ENCODE results near the gene PARP12.
A peak's percentile ranks its signal among the peaks of the same experiment; 100 is the strongest.

Gene PARP12

DNA sequence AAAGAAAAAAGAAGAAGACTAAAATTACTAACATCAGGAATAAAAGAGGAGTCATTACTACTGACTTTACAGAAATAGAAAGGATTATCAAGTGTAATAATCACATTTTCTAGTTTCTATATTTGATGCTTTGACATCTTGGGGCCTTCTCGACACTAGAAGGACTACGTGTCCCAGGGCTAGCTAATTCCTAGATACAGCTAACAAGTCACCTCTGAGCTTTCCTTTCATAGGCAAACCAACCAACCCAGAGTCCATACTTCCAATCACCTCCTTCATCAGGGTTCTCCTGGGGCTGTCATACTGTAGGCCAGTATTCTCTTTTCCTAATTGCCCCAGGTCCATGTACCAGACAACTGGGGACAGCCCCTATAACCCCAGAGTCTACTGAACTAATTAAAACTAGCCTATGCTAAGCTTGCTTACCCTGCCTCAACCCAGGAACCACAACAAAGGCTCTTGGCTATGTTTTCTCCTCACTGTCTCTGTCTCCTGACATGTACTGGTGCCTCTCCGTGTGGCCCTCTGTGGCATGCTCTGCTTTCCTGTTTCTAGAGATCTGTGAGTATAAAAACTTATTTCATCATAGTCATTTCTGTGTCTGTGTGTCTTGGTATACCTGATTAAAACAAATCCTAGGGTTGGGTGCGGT is 6.7 kb upstream of the PARP12 start:
- no peak for DNase-seq (ENCODE audit: low read depth)
- TF ChIP-seq, protein P1, sequence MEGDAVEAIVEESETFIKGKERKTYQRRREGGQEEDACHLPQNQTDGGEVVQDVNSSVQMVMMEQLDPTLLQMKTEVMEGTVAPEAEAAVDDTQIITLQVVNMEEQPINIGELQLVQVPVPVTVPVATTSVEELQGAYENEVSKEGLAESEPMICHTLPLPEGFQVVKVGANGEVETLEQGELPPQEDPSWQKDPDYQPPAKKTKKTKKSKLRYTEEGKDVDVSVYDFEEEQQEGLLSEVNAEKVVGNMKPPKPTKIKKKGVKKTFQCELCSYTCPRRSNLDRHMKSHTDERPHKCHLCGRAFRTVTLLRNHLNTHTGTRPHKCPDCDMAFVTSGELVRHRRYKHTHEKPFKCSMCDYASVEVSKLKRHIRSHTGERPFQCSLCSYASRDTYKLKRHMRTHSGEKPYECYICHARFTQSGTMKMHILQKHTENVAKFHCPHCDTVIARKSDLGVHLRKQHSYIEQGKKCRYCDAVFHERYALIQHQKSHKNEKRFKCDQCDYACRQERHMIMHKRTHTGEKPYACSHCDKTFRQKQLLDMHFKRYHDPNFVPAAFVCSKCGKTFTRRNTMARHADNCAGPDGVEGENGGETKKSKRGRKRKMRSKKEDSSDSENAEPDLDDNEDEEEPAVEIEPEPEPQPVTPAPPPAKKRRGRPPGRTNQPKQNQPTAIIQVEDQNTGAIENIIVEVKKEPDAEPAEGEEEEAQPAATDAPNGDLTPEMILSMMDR (IDR thresholded peaks at IDR 0.05; ENCODE audit: low read depth, low read length, missing control alignments) = no peak
- no peak overlapping the region for H3K4me3 ChIP-seq (ENCODE audit: low read depth, low read length)

DNA sequence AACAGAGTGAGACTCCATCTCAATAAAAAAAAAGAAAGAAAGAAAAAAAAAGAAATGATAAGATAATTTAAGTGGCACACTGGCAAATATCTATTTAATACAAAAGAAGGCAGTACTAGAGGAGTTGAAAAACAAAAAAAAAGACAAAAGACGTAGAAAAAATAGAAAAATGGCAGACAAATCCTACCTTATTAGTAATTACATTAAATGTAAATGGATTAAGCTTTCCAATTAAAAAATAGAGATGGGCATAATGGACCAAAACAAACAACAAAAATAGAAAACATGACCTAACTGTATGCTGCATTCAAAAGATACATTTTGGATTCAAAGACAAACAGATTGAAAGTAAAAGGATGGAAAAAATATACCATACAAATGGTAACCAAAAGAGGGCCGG is 5.3 kb upstream of the PARP12 start:
- TF ChIP-seq, protein P1 (IDR thresholded peaks at IDR 0.05; ENCODE audit: low read depth, low read length, missing control alignments) = no peak
- H3K4me3 ChIP-seq (ENCODE audit: low read depth, low read length) = no peak overlapping the region
- no peak for DNase-seq (ENCODE audit: low read depth)

DNA sequence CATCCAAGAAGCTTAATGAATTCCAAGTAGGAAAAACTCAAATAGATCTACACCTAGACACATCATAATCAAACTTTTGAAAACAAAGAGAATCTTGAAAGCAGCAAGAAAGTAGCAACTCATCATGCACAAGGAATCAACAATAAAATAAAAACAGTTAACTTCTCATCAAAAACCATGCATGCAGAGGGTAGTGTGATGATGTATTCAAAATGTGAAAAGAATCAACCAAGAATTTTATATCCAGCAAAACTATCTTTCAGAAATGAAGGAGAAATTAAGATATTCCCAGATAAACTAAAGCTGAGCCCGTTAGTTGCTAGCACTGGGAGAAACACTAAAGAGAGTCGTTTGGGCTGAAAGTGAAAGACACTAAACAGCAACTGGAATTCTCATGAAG is 4.3 kb upstream of the PARP12 start:
- no peak overlapping the region for H3K4me3 ChIP-seq (ENCODE audit: low read depth, low read length)
- no peak for DNase-seq (ENCODE audit: low read depth)
- TF ChIP-seq, protein P1 (IDR thresholded peaks at IDR 0.05; ENCODE audit: low read depth, low read length, missing control alignments) = no peak

DNA sequence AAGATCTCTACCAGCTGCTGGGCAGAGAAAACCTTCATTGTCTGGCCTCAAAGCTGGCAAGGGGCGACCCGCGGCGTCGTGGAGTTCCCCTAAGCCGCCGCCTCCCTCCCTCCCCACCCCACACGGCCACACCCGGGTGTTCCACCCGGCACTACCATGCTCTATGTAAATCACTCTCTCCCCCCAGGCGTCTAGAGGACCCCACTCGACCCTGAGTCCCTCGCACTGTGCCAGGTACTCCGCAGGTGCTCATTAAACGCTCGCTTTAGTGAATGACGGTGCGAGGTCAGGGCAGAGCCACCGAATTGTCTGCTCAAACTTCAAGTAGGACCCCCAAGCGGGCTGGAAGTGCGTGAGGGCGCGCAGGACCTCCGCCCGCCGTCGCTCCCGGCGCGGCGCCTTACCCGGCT is 628 bp downstream of the PARP12 start:
- DNase-seq (ENCODE audit: low read depth) = no peak
- H3K4me3 ChIP-seq (ENCODE audit: low read depth, low read length) = peak overlapping the region; percentile 59
- TF ChIP-seq, protein P1 (IDR thresholded peaks at IDR 0.05; ENCODE audit: low read depth, low read length, missing control alignments) = no peak

DNA sequence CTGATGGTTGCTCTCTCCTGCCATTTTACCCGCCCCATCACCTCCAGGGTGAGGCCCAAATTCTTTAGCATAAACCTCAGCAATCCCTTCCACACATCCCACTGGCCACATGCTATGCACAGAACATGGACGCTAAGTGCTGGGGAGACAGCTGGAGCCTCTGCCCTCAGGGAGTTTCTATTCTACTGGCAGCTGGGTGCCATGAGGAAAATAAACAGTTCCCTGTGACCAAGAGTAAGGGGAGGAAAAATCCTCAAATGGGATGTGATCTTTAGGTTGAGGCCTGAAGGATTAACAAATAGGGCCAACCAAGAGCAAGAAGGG is 1.2 kb downstream of the PARP12 start:
- no peak for DNase-seq (ENCODE audit: low read depth)
- H3K4me3 ChIP-seq (ENCODE audit: low read depth, low read length) = peak overlapping the region; percentile 59
- TF ChIP-seq, protein P1 (IDR thresholded peaks at IDR 0.05; ENCODE audit: low read depth, low read length, missing control alignments) = no peak

DNA sequence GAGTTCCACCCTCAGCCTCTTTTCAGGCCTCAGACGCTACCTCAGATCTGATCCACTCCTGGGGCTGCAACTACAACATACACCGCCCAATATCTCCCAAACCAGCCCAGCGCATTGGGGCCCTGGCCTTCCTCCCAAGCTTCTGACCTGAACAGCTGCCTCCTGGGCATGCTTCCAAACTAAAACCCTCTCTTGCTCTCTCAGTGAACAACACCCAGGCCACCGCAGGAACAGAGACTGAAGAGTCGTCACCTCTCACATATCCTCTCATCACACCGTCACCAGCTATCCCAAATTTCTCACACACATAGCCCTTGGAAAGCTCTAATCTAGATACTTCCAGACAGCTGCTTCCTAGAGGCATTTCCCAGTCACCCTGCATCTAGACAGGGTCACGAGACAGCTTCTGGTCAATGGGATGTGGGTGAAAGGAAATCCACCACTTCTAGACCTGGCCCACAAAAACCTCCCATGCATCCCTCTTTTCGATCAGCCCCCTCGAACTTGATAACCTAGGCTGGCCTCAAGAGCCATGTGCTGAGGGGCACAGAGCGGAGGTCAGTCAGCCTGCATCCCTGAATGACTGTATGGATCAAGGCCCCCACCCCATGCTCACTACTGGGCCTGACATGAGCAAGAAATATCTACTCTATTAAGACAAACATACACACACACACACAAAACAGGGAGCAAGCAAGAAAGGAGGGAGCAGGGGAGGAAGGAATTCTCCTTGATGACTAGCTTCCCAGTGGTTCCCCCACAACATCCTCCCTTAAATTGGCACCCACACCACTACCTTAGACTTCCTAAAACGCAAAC is 1.8 kb downstream of the PARP12 start:
- DNase-seq (ENCODE audit: low read depth) = no peak
- no peak overlapping the region; the same call in 1 of the 2 replicates for H3K4me3 ChIP-seq (ENCODE audit: low read depth, low read length)
- TF ChIP-seq, protein P1 (IDR thresholded peaks at IDR 0.05; ENCODE audit: low read depth, low read length, missing control alignments) = no peak
